ENCODE data around the gene ARFGAP3.

- no peak for TF ChIP-seq PKNOX1 (IDR thresholded peaks at IDR 0.05)
- no peak for TF ChIP-seq FOXM1 (IDR thresholded peaks at IDR 0.05; ENCODE audit: borderline replicate concordance)
- TF ChIP-seq SP1 (IDR thresholded peaks at IDR 0.05) = no peak
- TF ChIP-seq LEF1 (IDR thresholded peaks at IDR 0.05; ENCODE audit: borderline replicate concordance) = no peak
- TF ChIP-seq FOXK2 (IDR thresholded peaks at IDR 0.05) = no peak
These were observed 16.3 kb upstream of the ARFGAP3 start for GRCh38 chr22:42873356-42873755.
